Retinal pigment epithelial cell (primary cell): ENCODE results near the gene BAG3.
A peak's percentile ranks its signal among the peaks of the same experiment; 100 is the strongest.

Source experiments
- DNase-seq: peaks from one replicate; pipeline ENCODE4 v3.0.0-alpha.2; 2010; ENCODE audit warnings: low read depth
- H3K4me3 ChIP-seq: 2 replicates; pipeline ENCODE4 v1.5.1; 2011; ENCODE audit warnings: mild to moderate bottlenecking, low read length, control low read depth, moderate library complexity
- TF ChIP-seq, protein P1 (sequence below): conservative IDR thresholded peaks from 2 replicates; pipeline ENCODE4 v1.5.1; 2011; ENCODE audit warnings: low read depth, low read length, control low read depth, inconsistent platforms

BAG3 gene

GRCh38 chr10:119650692-119651513 lies at the start of gene BAG3:
TSS of gene BAG3 (plus strand) at chr10:119651380. CDS start at chr10:119651676, 296 bp downstream.
- H3K4me3 ChIP-seq: peak within 1 kb of the TSS; percentile 84
- peak; percentile 47 for DNase-seq
- TF ChIP-seq, protein P1, sequence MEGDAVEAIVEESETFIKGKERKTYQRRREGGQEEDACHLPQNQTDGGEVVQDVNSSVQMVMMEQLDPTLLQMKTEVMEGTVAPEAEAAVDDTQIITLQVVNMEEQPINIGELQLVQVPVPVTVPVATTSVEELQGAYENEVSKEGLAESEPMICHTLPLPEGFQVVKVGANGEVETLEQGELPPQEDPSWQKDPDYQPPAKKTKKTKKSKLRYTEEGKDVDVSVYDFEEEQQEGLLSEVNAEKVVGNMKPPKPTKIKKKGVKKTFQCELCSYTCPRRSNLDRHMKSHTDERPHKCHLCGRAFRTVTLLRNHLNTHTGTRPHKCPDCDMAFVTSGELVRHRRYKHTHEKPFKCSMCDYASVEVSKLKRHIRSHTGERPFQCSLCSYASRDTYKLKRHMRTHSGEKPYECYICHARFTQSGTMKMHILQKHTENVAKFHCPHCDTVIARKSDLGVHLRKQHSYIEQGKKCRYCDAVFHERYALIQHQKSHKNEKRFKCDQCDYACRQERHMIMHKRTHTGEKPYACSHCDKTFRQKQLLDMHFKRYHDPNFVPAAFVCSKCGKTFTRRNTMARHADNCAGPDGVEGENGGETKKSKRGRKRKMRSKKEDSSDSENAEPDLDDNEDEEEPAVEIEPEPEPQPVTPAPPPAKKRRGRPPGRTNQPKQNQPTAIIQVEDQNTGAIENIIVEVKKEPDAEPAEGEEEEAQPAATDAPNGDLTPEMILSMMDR: no peak

- no peak for DNase-seq
- no peak overlapping the region for H3K4me3 ChIP-seq
- TF ChIP-seq, protein P1: peak; percentile 62
These were observed 48.7 kb upstream of the BAG3 start for GRCh38 chr10:119602241-119603095.

GRCh38 chr10:119604468-119604867 lies 46.7 kb upstream of the BAG3 start:
- no peak overlapping the region for H3K4me3 ChIP-seq
- DNase-seq: no peak
- TF ChIP-seq, protein P1: no peak

- H3K4me3 ChIP-seq: no peak overlapping the region
- TF ChIP-seq, protein P1: peak; percentile 87
- no peak for DNase-seq
These were observed 42.6 kb upstream of the BAG3 start for GRCh38 chr10:119608316-119609155.

- no peak for DNase-seq
- TF ChIP-seq, protein P1: no peak
- no peak overlapping the region for H3K4me3 ChIP-seq
These were observed 41.7 kb upstream of the BAG3 start for GRCh38 chr10:119609516-119609915.

GRCh38 chr10:119611433-119611832 lies 39.7 kb upstream of the BAG3 start:
- H3K4me3 ChIP-seq: no peak overlapping the region
- DNase-seq: no peak
- TF ChIP-seq, protein P1: no peak
